Stimulated activated naive CD8-positive, alpha-beta T cell treated with anti-CD3 and anti-CD28 coated beads, Interleukin-15, amount 100 ng/mL, for 72 hours (primary cell): ENCODE data around the gene DIP2C.
"Not testable (repeated sequence)": the region's sequence is repeated elsewhere in the genome, so short reads cannot be mapped to it uniquely, and the experiment has no call there.

ENCODE experiments used
- ATAC-seq: fragments of 150-1000 bp; cut with Tn5 transposase; 2 replicates; pipeline ENCODE4 v1.10.0; 2021; ENCODE audit warnings: mild to moderate bottlenecking, moderate library complexity
- DNase-seq, 2 donors: peaks; one replicate each; pipeline ENCODE4 v3.0.0; 2021 to 2022
- H3K27ac Mint-ChIP-seq, 2 donors: one replicate each; pipeline ENCODE4 v1.8.0; 2022; ENCODE audit warnings: mild to moderate bottlenecking in 2 of 2, mixed read lengths in 2 of 2, moderate library complexity in 2 of 2
- H3K27me3 Mint-ChIP-seq: one replicate; pipeline ENCODE4 v1.8.0; 2022; ENCODE audit warnings: mixed read lengths
- H3K4me1 Mint-ChIP-seq: one replicate; pipeline ENCODE4 v1.8.0; 2022; ENCODE audit warnings: mild to moderate bottlenecking, mixed read lengths
- H3K4me3 Mint-ChIP-seq, 2 donors: one replicate each; pipeline ENCODE4 v1.8.0; 2022; ENCODE audit warnings: mild to moderate bottlenecking in 2 of 2, mixed read lengths in 2 of 2, moderate library complexity in 1 of 2
- H3K9me3 Mint-ChIP-seq, 2 donors: one replicate each; pipeline ENCODE4 v1.8.0; 2022; ENCODE audit warnings: mixed read lengths in 2 of 2

Gene DIP2C

DNA sequence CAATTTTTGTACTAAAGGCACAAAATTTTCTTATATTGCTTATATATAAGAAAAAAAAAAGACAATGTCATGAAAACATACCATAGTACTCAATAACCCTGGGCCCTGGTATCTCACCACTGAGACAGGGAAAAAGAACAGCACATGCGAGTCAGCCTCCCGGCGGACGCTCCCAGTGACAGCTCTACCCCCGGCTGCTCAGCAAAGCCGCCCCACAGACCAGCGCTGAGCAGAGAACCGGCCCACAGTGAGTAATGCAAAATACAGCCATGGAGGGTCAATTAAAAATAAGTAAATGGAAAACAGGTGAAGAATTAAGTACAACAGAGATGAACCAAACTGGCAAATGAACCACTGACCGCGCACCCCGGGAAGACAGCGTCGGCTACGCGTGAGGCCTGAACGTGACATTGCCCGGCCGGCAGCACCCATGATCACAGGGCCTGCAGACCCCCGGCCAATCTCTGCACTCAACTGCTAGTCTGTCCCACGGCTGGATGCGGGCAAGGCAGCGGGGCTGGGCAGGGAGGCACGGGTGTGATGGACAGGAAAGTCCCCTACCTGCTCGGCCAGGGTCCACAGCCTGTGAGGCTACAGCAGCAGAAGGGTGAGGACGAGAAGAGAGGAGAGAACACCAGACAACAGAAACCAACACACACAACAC lies 378.4 kb downstream of the DIP2C start:
- Mint-ChIP-seq H3K4me3 (no peak overlapping the region), H3K27ac (no peak overlapping the region), H3K27me3 (no peaks in the 10 kb centered on the region), H3K4me1 (peaks cover 14% of the 10 kb centered on the region), H3K9me3 (no peaks in the 10 kb centered on the region)
- no peak for ATAC-seq
- DNase-seq, result no peak

DNA sequence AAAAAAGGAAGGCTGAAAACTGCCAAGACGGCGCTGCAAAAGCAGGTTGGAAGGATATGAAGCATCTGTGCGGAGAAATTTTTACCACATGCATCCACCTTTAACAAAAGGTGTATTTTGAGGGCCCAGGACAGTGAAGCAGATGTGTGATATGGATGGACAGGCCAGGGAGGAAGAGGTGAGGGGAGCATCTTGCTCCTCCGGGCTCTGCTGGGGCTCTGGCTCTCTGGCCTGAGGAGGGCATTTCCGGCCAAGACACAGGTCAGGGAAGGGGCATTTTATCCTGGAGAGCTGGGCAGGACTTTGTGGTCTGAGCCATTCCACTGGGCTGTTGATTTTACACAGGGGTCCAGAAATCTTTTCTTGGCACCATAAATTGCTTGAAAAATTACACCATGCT lies 379.1 kb downstream of the DIP2C start:
- Mint-ChIP-seq H3K4me1 (peaks cover 10% of the 10 kb centered on the region), H3K27ac (peak overlapping the region in 1 of 2 donors; percentile 40), H3K4me3 (no peak overlapping the region), H3K27me3 (no peaks in the 10 kb centered on the region), H3K9me3 (no peaks in the 10 kb centered on the region)
- DNase-seq (no peak), ATAC-seq (no peak)

DNA sequence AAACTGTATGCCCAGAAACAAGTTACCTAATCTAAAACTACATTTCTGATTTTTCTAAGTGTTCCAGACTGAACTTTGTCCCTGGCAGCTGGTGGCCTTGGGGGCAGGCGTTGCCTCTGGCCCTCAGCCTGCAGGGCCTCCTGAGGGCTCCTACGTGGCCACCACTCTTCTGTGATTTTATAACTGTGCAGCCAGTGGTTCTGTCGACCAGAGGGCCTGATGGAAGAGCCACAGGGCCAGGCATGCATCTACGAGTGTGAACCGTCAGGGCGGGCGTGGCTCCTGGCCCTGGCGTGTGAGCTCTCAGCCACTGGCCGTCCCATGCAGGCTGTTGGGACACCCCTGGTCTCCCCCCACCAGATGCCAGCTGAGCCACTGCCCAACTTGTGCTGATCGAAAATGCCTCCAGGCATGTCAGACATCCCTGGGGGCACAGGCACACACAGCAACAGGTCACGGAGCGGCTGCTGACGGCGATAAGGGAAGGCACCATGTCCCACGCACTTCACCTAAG lies 380.8 kb downstream of the DIP2C start:
- Mint-ChIP-seq H3K4me3 (no peak overlapping the region), H3K27me3 (no peaks in the 10 kb centered on the region), H3K9me3 (no peaks in the 10 kb centered on the region), H3K4me1 (no peaks in the 10 kb centered on the region), H3K27ac (peak overlapping the region in 1 of 2 donors; percentile 16)
- ATAC-seq, result no peak
- no peak for DNase-seq

DNA sequence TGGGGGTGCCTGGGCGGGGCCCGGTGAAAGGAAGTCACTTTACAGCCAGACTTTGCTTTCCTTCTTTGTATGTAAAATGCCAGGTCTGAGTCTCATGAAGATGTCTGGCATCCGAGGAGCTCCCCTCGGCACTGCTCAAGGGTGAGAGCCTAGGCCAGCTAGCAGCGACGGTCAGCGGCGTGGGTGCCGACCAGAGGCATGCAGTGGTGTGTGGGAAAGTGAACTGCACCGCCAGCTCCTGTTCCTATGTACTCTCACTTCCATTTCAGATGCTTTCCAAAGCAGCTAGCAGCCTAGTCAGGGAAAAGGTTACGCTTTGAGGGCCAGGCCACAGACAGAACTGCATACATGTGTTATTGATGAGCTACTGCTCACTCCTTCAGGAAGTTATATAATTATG lies 381.4 kb downstream of the DIP2C start:
- no peaks in the 10 kb centered on the region for H3K27me3 Mint-ChIP-seq
- ATAC-seq (no peak), DNase-seq (no peak)
- peak overlapping the region in 1 of 2 donors; percentile 61 for H3K27ac Mint-ChIP-seq
- no peak overlapping the region for H3K4me3 Mint-ChIP-seq
- H3K4me1 Mint-ChIP-seq, result no peaks in the 10 kb centered on the region
- H3K9me3 Mint-ChIP-seq, result no peaks in the 10 kb centered on the region

DNA sequence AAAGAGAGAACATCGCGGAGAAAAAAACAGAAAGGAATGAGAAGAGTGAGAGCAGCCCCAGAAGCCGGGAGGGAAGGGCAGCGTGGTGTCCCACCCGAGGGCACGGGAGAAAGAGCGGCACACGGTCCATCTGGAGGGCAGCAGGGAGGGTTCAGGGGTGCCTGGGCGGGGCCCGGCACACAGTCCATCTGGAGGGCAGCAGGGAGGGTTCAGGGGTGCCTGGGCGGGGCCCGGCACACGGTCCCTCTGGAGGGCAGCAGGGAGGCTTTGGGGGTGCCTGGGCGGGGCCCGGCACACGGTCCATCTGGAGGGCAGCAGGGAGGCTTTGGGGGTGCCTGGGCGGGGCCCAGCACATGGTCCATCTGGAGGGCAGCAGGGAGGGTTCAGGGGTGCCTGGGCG lies 381.8 kb downstream of the DIP2C start:
- no peaks in the 10 kb centered on the region for H3K9me3 Mint-ChIP-seq
- no peaks in the 10 kb centered on the region for H3K4me1 Mint-ChIP-seq

DNA sequence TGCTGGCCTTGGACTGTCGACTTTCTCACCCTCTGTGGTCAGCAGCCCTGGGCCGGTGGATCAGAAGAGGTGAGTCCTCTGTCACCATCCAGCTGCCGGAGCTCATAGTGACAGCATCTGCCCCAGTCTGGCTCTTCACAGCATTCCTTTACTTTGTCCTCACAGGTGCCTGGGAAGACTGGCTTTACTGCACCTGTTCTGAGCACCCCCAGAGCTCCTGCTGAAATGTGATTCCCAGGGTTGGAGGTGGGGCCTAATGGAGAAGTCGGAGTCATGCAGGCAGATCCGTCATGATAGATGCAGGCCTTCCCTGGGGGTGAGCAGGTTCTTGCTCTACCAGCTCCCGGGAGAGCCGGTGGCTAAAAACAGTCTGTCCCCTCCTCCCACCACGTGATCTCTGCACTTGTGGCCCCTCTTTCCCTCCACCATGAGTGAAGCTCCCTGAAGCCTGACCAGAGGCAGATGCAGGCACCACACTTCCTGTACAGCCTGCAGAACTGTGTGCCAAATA lies 382.7 kb downstream of the DIP2C start:
- Mint-ChIP-seq H3K4me3 (no peak overlapping the region), H3K4me1 (no peaks in the 10 kb centered on the region), H3K27me3 (no peaks in the 10 kb centered on the region), H3K9me3 (no peaks in the 10 kb centered on the region), H3K27ac (peak overlapping the region; percentile 23 to 89)
- DNase-seq (no peak), ATAC-seq (no peak)

More for the DNA sequence above, 381.8 kb downstream of the DIP2C start:
- Mint-ChIP-seq H3K27ac (no peak overlapping the region), H3K27me3 (no peaks in the 10 kb centered on the region), H3K4me3 (no peak overlapping the region)
- ATAC-seq (no peak), DNase-seq (no peak)

DNA sequence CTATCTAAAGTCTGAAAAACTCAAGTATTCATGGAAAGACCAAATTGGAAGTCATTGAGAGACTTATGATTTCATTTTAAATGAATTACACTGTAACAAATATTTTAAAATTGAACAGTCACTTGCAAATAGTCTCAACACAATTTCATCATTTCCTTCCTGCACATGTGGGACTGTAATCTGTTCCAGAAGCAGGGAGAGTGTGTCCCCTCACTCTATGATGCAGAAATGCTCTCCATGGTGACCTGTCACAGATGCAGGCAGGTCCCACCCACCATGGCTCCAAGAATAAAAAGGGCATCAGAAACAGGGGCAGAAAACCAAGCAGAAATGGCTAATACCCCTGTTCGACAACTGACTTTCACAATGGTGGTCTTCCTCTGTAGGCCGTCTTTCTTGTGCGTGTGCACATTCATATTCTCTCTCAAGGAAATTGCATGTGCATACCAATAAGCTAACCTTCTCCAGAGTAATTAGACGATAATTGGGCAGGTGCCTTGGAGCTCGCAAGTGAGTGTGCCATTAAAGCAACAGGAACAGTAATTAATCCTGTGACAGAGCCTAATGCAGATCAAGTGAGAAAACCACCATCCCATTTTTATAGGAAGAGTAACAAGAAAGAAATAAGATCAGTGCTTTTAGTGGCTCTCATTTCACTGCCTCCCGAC lies 383.3 kb downstream of the DIP2C start:
- Mint-ChIP-seq H3K27ac (no peak overlapping the region), H3K27me3 (no peaks in the 10 kb centered on the region), H3K4me3 (no peak overlapping the region), H3K9me3 (no peaks in the 10 kb centered on the region), H3K4me1 (no peaks in the 10 kb centered on the region)
- no peak for ATAC-seq
- no peak for DNase-seq

DNA sequence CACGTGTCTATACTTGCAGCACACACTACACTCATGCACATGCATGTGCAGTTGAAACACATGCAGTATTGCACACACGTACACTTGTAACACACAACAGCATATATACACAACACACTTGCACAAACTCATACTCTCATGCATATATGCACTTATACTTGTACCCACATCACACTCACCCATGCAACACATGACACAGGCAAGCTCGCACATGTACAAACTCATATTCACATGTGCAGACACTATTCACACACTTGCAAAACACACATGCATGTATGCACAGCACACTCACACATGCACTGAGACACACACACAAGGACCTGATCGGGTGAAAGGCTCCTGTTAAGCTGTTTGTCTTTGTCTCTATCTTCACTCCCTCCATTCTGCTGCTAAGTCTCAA lies 384.4 kb downstream of the DIP2C start:
- no peak overlapping the region for H3K4me3 Mint-ChIP-seq
- H3K4me1 Mint-ChIP-seq, result no peaks in the 10 kb centered on the region
- H3K27me3 Mint-ChIP-seq, result no peaks in the 10 kb centered on the region
- H3K27ac Mint-ChIP-seq, result no peak overlapping the region
- DNase-seq (no peak), ATAC-seq (no peak)
- H3K9me3 Mint-ChIP-seq, result no peaks in the 10 kb centered on the region

DNA sequence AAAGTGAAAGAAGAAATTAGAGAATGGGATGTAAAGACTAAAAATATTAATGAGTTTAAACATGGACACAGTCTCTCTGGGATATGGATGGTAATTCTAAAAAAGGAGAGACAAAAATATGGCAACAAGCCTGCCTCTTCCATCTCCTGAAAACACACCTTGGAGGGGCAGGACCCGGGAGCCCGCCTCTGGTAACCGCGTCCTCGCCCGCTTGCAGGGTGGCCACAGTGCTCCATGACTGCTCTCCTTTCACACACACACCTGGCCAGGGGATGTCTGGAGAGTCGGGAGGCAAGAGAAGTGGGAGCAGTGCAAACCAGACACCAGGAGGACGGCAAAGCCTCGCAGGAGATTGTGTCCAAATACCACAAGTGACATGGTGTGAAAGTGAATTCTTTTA lies 387.9 kb downstream of the DIP2C start:
- Mint-ChIP-seq H3K4me1 (no peaks in the 10 kb centered on the region), H3K4me3 (no peak overlapping the region), H3K27me3 (no peaks in the 10 kb centered on the region), H3K27ac (no peak overlapping the region), H3K9me3 (no peaks in the 10 kb centered on the region)
- ATAC-seq, result no peak
- DNase-seq, result no peak

DNA sequence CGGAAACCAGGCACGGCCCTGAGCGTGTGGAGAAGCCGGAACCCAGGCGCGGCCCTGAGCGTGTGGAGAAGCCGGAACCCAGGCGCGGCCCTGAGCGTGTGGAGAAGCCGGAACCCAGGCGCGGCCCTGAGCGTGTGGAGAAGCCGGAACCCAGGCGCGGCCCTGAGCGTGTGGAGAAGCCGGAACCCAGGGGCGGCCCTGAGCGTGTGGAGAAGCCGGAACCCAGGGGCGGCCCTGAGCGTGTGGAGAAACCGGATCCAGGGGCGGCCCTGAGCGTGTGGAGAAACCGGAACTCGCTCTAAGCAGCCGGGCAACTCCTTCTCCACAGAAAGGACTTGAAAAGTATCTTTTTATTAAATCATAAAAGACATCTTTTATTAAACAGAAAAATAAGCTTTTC lies 388.9 kb downstream of the DIP2C start:
- H3K4me1 Mint-ChIP-seq, ATAC-seq, H3K9me3 Mint-ChIP-seq, H3K27me3 Mint-ChIP-seq, DNase-seq, H3K27ac Mint-ChIP-seq, H3K4me3 Mint-ChIP-seq: not testable (repeated sequence)

DNA sequence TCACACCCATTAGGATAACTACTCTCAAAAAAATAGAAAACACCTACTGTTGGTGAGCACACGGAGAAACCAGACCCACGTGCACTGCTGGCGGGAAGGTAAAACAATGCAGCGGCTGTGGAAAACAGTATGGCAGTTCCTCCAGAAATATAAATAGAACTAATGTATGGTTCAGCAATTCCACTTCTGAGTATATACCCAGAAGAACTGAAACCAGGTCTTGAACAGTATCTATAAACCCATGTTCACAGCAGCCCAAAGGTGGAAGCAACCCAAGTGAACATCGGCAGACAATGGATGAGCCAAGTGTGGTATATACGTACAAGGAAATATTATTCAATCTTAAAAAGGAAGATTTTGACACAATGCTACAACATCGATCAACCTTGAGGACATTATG lies 389.5 kb downstream of the DIP2C start:
- ATAC-seq, result no peak
- Mint-ChIP-seq H3K27me3 (no peaks in the 10 kb centered on the region), H3K27ac (no peak overlapping the region)

DNA sequence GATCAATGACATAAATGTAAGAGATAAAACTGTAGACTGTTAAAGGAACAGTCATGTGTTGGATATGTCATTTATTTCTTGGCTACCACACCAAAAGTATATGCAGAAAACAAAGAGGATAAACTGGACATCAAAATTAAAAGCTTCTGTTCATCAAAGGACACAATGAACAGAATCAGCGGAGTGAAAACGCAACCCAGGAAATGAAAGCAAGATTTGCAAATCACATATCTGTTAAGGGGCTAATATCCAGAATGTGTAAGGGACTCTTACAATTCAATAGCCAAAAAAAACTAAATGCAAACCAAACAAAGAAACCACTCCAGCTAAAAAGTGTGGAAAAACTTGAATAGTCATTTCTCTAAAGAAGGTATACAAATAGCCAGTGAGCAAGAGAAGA lies 390.0 kb downstream of the DIP2C start:
- no peak overlapping the region for H3K27ac Mint-ChIP-seq
- H3K4me1 Mint-ChIP-seq, result no peaks in the 10 kb centered on the region
- no peaks in the 10 kb centered on the region for H3K9me3 Mint-ChIP-seq
- DNase-seq (no peak), ATAC-seq (no peak)
- no peaks in the 10 kb centered on the region for H3K27me3 Mint-ChIP-seq
- no peak overlapping the region for H3K4me3 Mint-ChIP-seq

More for the DNA sequence above, 389.5 kb downstream of the DIP2C start:
- H3K9me3 Mint-ChIP-seq, result no peaks in the 10 kb centered on the region
- no peak for DNase-seq
- no peak overlapping the region for H3K4me3 Mint-ChIP-seq
- H3K4me1 Mint-ChIP-seq, result no peaks in the 10 kb centered on the region

DNA sequence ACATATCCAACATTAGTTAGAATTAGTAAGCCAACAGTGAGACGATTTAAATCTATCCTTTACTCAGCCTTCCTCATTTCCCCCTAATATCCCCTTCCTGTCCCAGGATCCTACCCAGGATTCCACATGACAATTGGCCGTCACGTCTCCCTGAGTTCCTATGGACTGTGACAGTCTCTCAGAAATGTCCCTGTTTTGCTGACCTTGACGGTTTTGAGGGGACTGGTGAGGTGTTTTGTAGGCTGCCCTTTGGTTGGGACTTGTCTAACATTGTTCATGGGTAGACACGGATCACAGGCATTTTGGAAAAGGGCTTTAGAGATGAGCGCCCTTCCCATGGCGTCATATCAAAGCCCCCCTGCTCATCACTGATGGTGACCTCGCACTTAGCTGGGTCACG lies 391.4 kb downstream of the DIP2C start:
- H3K9me3 Mint-ChIP-seq, result no peaks in the 10 kb centered on the region
- no peak overlapping the region for H3K4me3 Mint-ChIP-seq
- DNase-seq, result no peak
- H3K4me1 Mint-ChIP-seq, result no peaks in the 10 kb centered on the region
- no peak overlapping the region for H3K27ac Mint-ChIP-seq
- ATAC-seq, result no peak
- no peaks in the 10 kb centered on the region for H3K27me3 Mint-ChIP-seq

DNA sequence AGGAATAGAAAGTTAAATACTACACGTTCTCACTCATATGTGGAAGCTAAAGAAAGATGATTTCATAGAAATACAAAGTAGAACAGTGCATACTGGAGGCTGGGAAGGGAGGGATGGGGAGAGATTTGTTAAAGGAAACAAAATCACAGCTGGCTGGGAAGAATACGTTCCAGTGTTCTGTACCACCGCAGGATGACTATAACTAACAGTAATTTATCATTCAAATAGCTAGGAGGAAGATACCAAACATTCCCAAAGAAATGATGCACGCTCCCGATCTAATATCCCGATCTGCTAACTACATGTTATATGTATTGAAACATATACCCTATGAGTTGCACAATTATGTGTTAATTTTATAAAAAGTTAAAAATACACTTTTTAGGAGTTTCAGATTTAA lies 391.9 kb downstream of the DIP2C start:
- Mint-ChIP-seq H3K9me3 (no peaks in the 10 kb centered on the region), H3K27me3 (no peaks in the 10 kb centered on the region), H3K27ac (no peak overlapping the region), H3K4me3 (no peak overlapping the region), H3K4me1 (no peaks in the 10 kb centered on the region)
- no peak for DNase-seq
- ATAC-seq, result no peak

DNA sequence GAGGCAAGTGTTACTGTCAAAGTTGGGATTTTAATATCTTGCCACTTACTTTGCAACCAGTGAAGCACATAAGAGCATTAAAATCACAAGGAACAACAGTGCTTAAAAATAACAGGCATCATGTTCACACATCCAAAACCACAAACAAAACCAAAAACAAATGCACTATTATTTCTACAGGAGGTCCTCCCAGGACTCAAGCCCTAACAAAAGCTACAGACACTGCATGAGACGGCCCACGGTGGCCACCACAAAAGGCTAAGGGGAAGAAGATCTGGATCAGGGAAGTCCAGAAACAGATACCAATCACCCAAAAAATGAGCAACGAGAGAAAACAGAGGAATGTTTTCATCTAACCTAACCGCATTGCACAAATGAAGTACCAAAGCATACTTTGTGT lies 395.8 kb downstream of the DIP2C start:
- Mint-ChIP-seq H3K4me1 (no peaks in the 10 kb centered on the region), H3K4me3 (no peak overlapping the region), H3K27me3 (no peaks in the 10 kb centered on the region), H3K27ac (no peak overlapping the region), H3K9me3 (no peaks in the 10 kb centered on the region)
- no peak for DNase-seq
- ATAC-seq, result no peak

DNA sequence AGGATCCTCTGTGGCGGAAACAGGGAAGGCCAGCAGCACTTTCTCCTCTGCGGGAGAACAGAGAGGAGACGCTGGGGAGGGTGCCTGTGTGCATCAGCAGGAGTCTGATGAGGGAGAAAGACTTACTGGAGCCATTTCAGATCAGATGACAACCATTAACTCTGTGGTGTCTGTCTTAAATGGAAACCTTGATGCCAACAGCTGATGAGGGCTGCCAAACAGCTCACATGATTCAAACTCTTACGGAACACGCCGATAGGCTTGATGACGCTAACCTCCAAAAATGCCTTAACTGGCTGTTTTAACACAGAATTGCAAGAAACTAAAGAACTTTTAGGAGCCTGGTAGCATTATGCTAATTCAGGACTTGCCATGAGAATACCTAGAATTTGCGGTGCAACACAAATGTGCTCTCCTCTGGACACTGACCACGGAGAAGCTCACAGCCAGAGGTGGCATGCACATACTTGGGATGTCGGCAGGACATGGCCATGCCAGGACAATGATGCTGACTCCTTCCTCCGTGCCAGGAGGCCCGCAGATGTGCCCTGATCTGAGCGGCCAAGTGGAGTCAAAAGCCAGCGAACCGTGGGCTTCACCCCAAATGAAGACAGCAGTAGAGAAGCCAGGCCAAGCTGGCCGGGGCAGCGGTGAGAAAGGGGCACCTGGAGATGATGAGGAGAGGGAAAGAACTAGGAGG lies 399.3 kb downstream of the DIP2C start:
- ATAC-seq, result no peak

More for the DNA sequence above, 399.3 kb downstream of the DIP2C start:
- H3K27ac Mint-ChIP-seq, result no peak overlapping the region
- no peak overlapping the region for H3K4me3 Mint-ChIP-seq
- H3K4me1 Mint-ChIP-seq, result no peaks in the 10 kb centered on the region
- DNase-seq, result no peak
- H3K27me3 Mint-ChIP-seq, result no peaks in the 10 kb centered on the region
- H3K9me3 Mint-ChIP-seq, result no peaks in the 10 kb centered on the region
